H1 (cell line): ENCODE results near the gene CRYBG1. TPM values are rescaled to one million over a fixed set of nuclear protein-coding genes. Genes with fewer than 3 reads are reported as not detected.

Source experiments
- CTCF ChIA-PET: fragments of 300-600 bp; sonication (Branson Sonifier 250); formaldehyde crosslinking; loops from one replicate; lab custom pipeline; 2021; ENCODE audit not compliant: partially characterized antibody; lab: Charles Lee
- POLR2A ChIA-PET: fragments of 300-600 bp; sonication (Branson Sonifier 250); formaldehyde crosslinking; loops from one replicate; lab custom pipeline; 2021; ENCODE audit warnings: inconsistent platforms; ENCODE audit not compliant: partially characterized antibody; lab: Charles Lee
- DNase-seq, 2 experiments: peaks; one replicate each; pipeline versions ENCODE4 v3.0.0 to v3.0.0-alpha.2; 2010 to 2022; ENCODE audit warnings: low spot score in 2 of 2, low read depth in 1 of 2, mixed read lengths in 1 of 2
- FAIRE-seq: peaks from 2 replicates; lab custom pipeline; 2011; peaks lifted over from hg19 to GRCh38; lab: Jason Lieb, UNC
- H2AFZ ChIP-seq: 2 replicates; pipeline ENCODE4 v1.8.1; 2012; ENCODE audit warnings: low read length, inconsistent platforms
- H2AK5ac ChIP-seq: 2 replicates; pipeline ENCODE4 v1.6.1; 2013; ENCODE audit warnings: low read depth, low read length
- H2BK120ac ChIP-seq: replicated peaks from 2 replicates; pipeline ENCODE3; 2013; ENCODE audit warnings: low read depth, low read length, inconsistent platforms
- H2BK12ac ChIP-seq: 2 replicates; pipeline ENCODE4 v1.6.1; 2013; ENCODE audit warnings: low read depth, low read length
- H2BK15ac ChIP-seq: 2 replicates; pipeline ENCODE4 v1.6.1; 2013; ENCODE audit warnings: low read length
- H2BK20ac ChIP-seq: 2 replicates; pipeline ENCODE4 v1.6.1; 2013; ENCODE audit warnings: low read length
- H2BK5ac ChIP-seq: 2 replicates; pipeline ENCODE4 v1.6.1; 2013; ENCODE audit warnings: low read depth, low read length
- H3K14ac ChIP-seq: 2 replicates; pipeline ENCODE4 v1.6.1; 2013; ENCODE audit warnings: inconsistent platforms; ENCODE audit not compliant: insufficient read length
- H3K18ac ChIP-seq: 2 replicates; pipeline ENCODE4 v1.6.1; 2013; ENCODE audit warnings: low read length; ENCODE audit errors: extremely low read depth
- H3K23ac ChIP-seq: 2 replicates; pipeline ENCODE4 v1.6.1; 2013; ENCODE audit warnings: inconsistent platforms; ENCODE audit not compliant: insufficient read length
- H3K23me2 ChIP-seq: 2 replicates; pipeline ENCODE4 v1.6.1; 2013; ENCODE audit warnings: low read depth, low read length
- H3K27ac ChIP-seq: 2 replicates; pipeline ENCODE4 v1.6.1; 2011; ENCODE audit warnings: low read depth, low read length, inconsistent platforms
- H3K27me3 ChIP-seq, 4 experiments: replicated peaks in 1 of 4; 1 replicate in 1 of 4; 2 replicates in 3 of 4; pipeline versions ENCODE4 v1.6.1 to v1.8.1; 2011 to 2013; ENCODE audit warnings: low read length in 3 of 4, mild to moderate bottlenecking in 3 of 4, inconsistent platforms in 2 of 4, mixed read lengths in 2 of 4, moderate library complexity in 1 of 4; ENCODE audit not compliant: control insufficient read depth in 3 of 4, insufficient read depth in 3 of 4; ENCODE audit errors: extremely low read depth in 1 of 4
- H3K36me3 ChIP-seq, 4 experiments: 2 replicates each; pipeline versions ENCODE4 v1.6.1 to v1.8.1; 2011 to 2013; ENCODE audit warnings: mild to moderate bottlenecking in 4 of 4, low read length in 3 of 4, moderate library complexity in 2 of 4, control low read depth in 1 of 4, inconsistent platforms in 1 of 4; ENCODE audit not compliant: insufficient read depth in 4 of 4, control insufficient read depth in 2 of 4
- H3K4ac ChIP-seq: replicated peaks from 2 replicates; pipeline ENCODE3; 2013; ENCODE audit warnings: low read length, low read depth, mixed read lengths, inconsistent platforms; ENCODE audit not compliant: insufficient read length
- H3K4me1 ChIP-seq, 4 experiments: replicated peaks in 1 of 4; 1 replicate in 1 of 4; 2 replicates in 3 of 4; pipeline versions ENCODE4 v1.6.1 to v1.8.1; 2011 to 2013; ENCODE audit warnings: low read length in 3 of 4, inconsistent platforms in 2 of 4, mixed read lengths in 1 of 4; ENCODE audit not compliant: insufficient read depth in 4 of 4, control insufficient read depth in 3 of 4
- H3K4me2 ChIP-seq, 2 experiments: 2 replicates each; pipeline versions ENCODE4 v1.6.1 to v1.8.1; 2011 to 2013; ENCODE audit warnings: low read depth in 2 of 2, low read length in 2 of 2, control low read depth in 1 of 2, inconsistent platforms in 1 of 2, mild to moderate bottlenecking in 1 of 2; ENCODE audit not compliant: insufficient read depth in 1 of 2
- H3K4me3 ChIP-seq, 4 experiments: fragments of 200-600, 300-600 bp in 1 of 4; sonication (generic), shearing (Covaris generic), sonication (Bioruptor Twin) in 1 of 4; 2 replicates each; pipeline versions ENCODE4 v1.5.1 to v1.8.1; 2011 to 2016; ENCODE audit warnings: low read length in 4 of 4, low read depth in 3 of 4, control low read depth in 2 of 4, inconsistent platforms in 2 of 4, mild to moderate bottlenecking in 2 of 4, mixed read lengths in 1 of 4, moderate library complexity in 1 of 4; ENCODE audit not compliant: insufficient read depth in 2 of 4; ENCODE audit errors: extremely low read depth in 1 of 4
- H3K56ac ChIP-seq: replicated peaks from 2 replicates; pipeline ENCODE3; 2013; ENCODE audit warnings: low read depth, mild to moderate bottlenecking, mixed read lengths, low read length, inconsistent platforms; ENCODE audit not compliant: insufficient read length
- H3K79me1 ChIP-seq: 2 replicates; pipeline ENCODE4 v1.6.1; 2013; ENCODE audit warnings: low read depth, low read length, control low read depth
- H3K79me2 ChIP-seq, 2 experiments: 2 replicates each; pipeline versions ENCODE4 v1.6.1 to v1.8.1; 2012 to 2013; ENCODE audit warnings: low read length in 2 of 2, mild to moderate bottlenecking in 2 of 2, inconsistent platforms in 1 of 2; ENCODE audit not compliant: insufficient read depth in 2 of 2, control insufficient read depth in 1 of 2
- H3K9ac ChIP-seq, 4 experiments: replicated peaks in 1 of 4; 1 replicate in 1 of 4; 2 replicates in 3 of 4; pipeline versions ENCODE4 v1.6.1 to v1.8.1; 2011 to 2013; ENCODE audit warnings: low read depth in 3 of 4, low read length in 3 of 4, control low read depth in 2 of 4, mild to moderate bottlenecking in 2 of 4, moderate library complexity in 2 of 4, inconsistent platforms in 1 of 4; ENCODE audit errors: extremely low read depth in 1 of 4
- H3K9me3 ChIP-seq, 2 experiments: 2 replicates each; pipeline versions ENCODE4 v1.6.1 to v1.8.1; 2012 to 2013; ENCODE audit warnings: mild to moderate bottlenecking in 2 of 2, moderate library complexity in 2 of 2, control low read depth in 1 of 2, inconsistent platforms in 1 of 2, low read depth in 1 of 2, low read length in 1 of 2, mixed read lengths in 1 of 2; ENCODE audit not compliant: insufficient read depth in 2 of 2
- H4K20me1 ChIP-seq, 2 experiments: replicated peaks in 1 of 2; 2 replicates each; pipeline versions ENCODE3 to v1.8.1; 2011 to 2013; ENCODE audit warnings: inconsistent platforms in 2 of 2, low read length in 2 of 2, mild to moderate bottlenecking in 1 of 2; ENCODE audit not compliant: insufficient read depth in 2 of 2, control insufficient read depth in 1 of 2
- H4K5ac ChIP-seq: 2 replicates; pipeline ENCODE4 v1.6.1; 2013; ENCODE audit warnings: low read length, low read depth, mixed read lengths, inconsistent platforms; ENCODE audit not compliant: insufficient read length
- H4K8ac ChIP-seq: 2 replicates; pipeline ENCODE4 v1.8.0; 2013; ENCODE audit warnings: mild to moderate bottlenecking, moderate library complexity, low read length, inconsistent platforms; ENCODE audit not compliant: insufficient read depth; ENCODE audit errors: extremely low read depth
- H4K91ac ChIP-seq: replicated peaks from 2 replicates; pipeline ENCODE3; 2013; ENCODE audit warnings: low read length, mixed read lengths, inconsistent platforms; ENCODE audit not compliant: insufficient read length
- CBX5 ChIP-seq: fragments of 300-800, 300-1000 bp; sonication (generic); IDR thresholded peaks from 2 replicates; pipeline ENCODE4 v1.7.1; 2016; ENCODE audit warnings: antibody characterized with exemption, low read length, low read depth
- FOSL1 ChIP-seq: IDR thresholded peaks from 2 replicates; pipeline ENCODE4 v1.6.1; 2011; ENCODE audit warnings: mild to moderate bottlenecking, low read depth, low read length, moderate library complexity; ENCODE audit not compliant: insufficient read depth
- RAD21 ChIP-seq, 2 experiments: IDR thresholded peaks in 1 of 2; conservative IDR thresholded peaks in 1 of 2; 2 replicates each; pipeline ENCODE4 v1.6.1; 2011; ENCODE audit warnings: low read depth in 2 of 2, low read length in 2 of 2, improper control_type of control experiment in 1 of 2, inconsistent platforms in 1 of 2, mild to moderate bottlenecking in 1 of 2, moderate library complexity in 1 of 2
- RBBP5 ChIP-seq: IDR thresholded peaks from 2 replicates; pipeline ENCODE4 v1.7.1; 2012; ENCODE audit warnings: low read depth, mild to moderate bottlenecking, inconsistent platforms, low read length, moderate library complexity, borderline replicate concordance
- RXRA ChIP-seq: IDR thresholded peaks from 2 replicates; pipeline ENCODE4 v1.6.1; 2011; ENCODE audit warnings: low read depth, mild to moderate bottlenecking, low read length, moderate library complexity; ENCODE audit not compliant: insufficient read depth
- SAP30 ChIP-seq: fragments of 300-600 bp; sonication (generic); IDR thresholded peaks from 2 replicates; pipeline ENCODE4 v1.7.1; 2012; ENCODE audit warnings: low read length, moderate library complexity, mild to moderate bottlenecking, inconsistent platforms; ENCODE audit not compliant: insufficient read depth, insufficient replicate concordance
- TBP ChIP-seq: IDR thresholded peaks from 2 replicates; pipeline ENCODE4 v1.6.1; 2011; ENCODE audit warnings: low read depth, low read length, improper control_type of control experiment
- TCF12 ChIP-seq: IDR thresholded peaks from 2 replicates; pipeline ENCODE4 v1.6.1; 2011; ENCODE audit warnings: low read depth, mild to moderate bottlenecking, low read length
- WGBS, 2 experiments: shearing (Covaris generic) in 1 of 2; methylation state at CpG; one replicate each; pipeline versions ENCODE4 v1.1.6 to v1.1.7; 2013 to 2015; ENCODE audit warnings: low lambda C conversion rate in 2 of 2, mixed read lengths in 2 of 2, inconsistent platforms in 1 of 2, low coverage in 1 of 2, missing lambda C conversion rate in 1 of 2; ENCODE audit not compliant: insufficient replicate concordance in 2 of 2, insufficient coverage in 1 of 2, insufficient read length in 1 of 2; ENCODE audit errors: extremely low coverage in 1 of 2, missing lambda C conversion rate in 1 of 2; 5-methylcytosine and 5-hydroxymethylcytosine counted together
- polyA plus RNA-seq, 7 experiments: library from polyadenylated mRNA; depleted of rRNA in 3 of 7; stranded (reverse) in 5 of 7; unstranded in 2 of 7; fragments of >200 nt in 5 of 7; fragments of 200-250 nt in 2 of 7; gene quantifications; 1 replicate in 5 of 7; 2 replicates in 1 of 7; 4 replicates in 1 of 7; pipeline versions ENCODE4 v1.2.1 to v1.2.3, GENCODE V29; 2011 to 2013; ENCODE audit warnings: missing spikeins in 2 of 7, mixed read lengths in 2 of 7
- total RNA-seq: library from RNA; stranded (reverse); fragmentation: NEBNext Ultra II Directional; extraction: Animal tissue kit (Norgen Biotek cat#: 25700); gene quantifications from 2 replicates; pipeline ENCODE4 v1.2.1, GENCODE V29; 2021
- TF ChIP-seq, protein P1 (sequence below), 3 experiments: IDR thresholded peaks; 1 replicate in 2 of 3; 2 replicates in 1 of 3; pipeline versions ENCODE4 v1.5.1 to v1.6.1; 2011; ENCODE audit warnings: low read length in 3 of 3, mild to moderate bottlenecking in 3 of 3, inconsistent platforms in 2 of 3, low read depth in 1 of 3, moderate library complexity in 1 of 3; ENCODE audit not compliant: insufficient read depth in 1 of 3; ENCODE audit errors: control extremely low read depth in 1 of 3

CRYBG1 gene
- total and polyA plus RNA-seq, 2 of the 8 experiments (the other 6 are each of a cell fraction or from before 2014, with no cell fraction given): 2.2 to 11.6 TPM

DNA sequence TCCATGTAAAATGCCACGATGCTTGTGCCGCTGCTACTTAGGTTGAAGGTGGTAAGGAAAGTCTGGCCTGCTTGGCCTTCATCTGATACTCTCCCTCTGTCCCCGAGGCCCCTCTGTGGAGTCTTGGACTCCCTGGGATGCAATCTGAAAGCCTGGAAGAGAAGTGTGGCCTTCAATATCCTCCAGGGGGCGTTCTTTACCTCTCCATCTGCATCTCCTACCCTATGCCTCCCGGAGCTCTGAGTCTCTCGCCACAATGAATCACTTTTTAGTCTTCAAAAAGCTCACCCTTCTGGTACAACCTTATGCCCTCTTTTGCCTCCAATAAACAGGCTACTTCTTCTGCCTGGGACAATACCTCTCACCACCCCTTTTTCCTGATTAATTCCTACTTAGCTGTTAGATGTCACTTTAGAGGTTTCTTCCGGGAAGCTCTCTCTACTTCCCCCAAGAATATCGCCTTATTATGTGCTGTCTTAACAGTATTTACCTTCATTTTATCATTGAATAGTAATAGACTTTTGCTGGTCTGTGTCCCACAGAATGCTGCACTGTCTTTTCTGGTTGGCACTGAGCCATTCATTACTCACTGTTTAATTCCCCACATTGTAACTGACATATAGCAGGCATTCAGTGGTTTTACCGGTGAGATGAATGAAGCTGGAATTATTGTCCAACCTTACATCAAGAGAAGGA is 21.0 kb upstream of the CRYBG1 start:
- no peak overlapping the region for H3K4me3 ChIP-seq
- ChIA-PET CTCF (interaction anchor here (0.5 to 3.2 kb wide), 41 partner anchors 9 to 961 kb away, joined by 3 to 24 read pairs (median 4); partner anchors contain the start of genes ATG5 and CRYBG1), POLR2A (interaction anchor here (0.9 to 1.1 kb wide), 2 partner anchors 14 to 91 kb away, joined by 3 to 4 read pairs; partner anchors contain the start of gene ATG5)
- H2BK120ac ChIP-seq: no peak overlapping the region
- no peak overlapping the region for H3K56ac ChIP-seq
- H2BK20ac ChIP-seq: no peak overlapping the region
- WGBS, 2 experiments: 51% methylated on average over 9 of the region's 9 CpGs; no CpG with 5 or more reads in 1 of the 2 experiments
- H2AK5ac ChIP-seq: no peak overlapping the region
- no peaks in the 10 kb centered on the region for H3K9me3 ChIP-seq
- H4K91ac ChIP-seq: no peak overlapping the region
- no peak overlapping the region for H3K14ac ChIP-seq
- no peak overlapping the region for H4K8ac ChIP-seq
- no peak overlapping the region for H3K18ac ChIP-seq
- no peak overlapping the region for H3K9ac ChIP-seq
- H3K4me1 ChIP-seq: no peaks in the 10 kb centered on the region
- no peak overlapping the region for H4K5ac ChIP-seq
- DNase-seq (peak; percentile 31 to 72), FAIRE-seq (peak; percentile 95)
- no peaks in the 10 kb centered on the region for H3K79me1 ChIP-seq
- no peak overlapping the region for H2BK15ac ChIP-seq
- no peaks in the 10 kb centered on the region for H3K36me3 ChIP-seq
- no peak overlapping the region for H3K4me2 ChIP-seq
- H3K27ac ChIP-seq: no peak overlapping the region
- no peaks in the 10 kb centered on the region for H3K23me2 ChIP-seq
- H3K27me3 ChIP-seq: no peaks in the 10 kb centered on the region
- no peaks in the 10 kb centered on the region for H3K79me2 ChIP-seq
- H3K4ac ChIP-seq: no peak overlapping the region
- H4K20me1 ChIP-seq: no peaks in the 10 kb centered on the region
- no peak overlapping the region for H2BK12ac ChIP-seq
- H2AFZ ChIP-seq: peak overlapping the region; percentile 66; the same call in 1 of the 2 replicates
- no peak overlapping the region for H3K23ac ChIP-seq
- no peak overlapping the region for H2BK5ac ChIP-seq
- peak; percentile 82 to 85 for TF ChIP-seq RAD21 (IDR thresholded peaks at IDR 0.05 in 1 of 2, conservative IDR thresholded peaks at IDR 0.05 in 1 of 2; ENCODE audit: low read depth in 2 of 2, low read length in 2 of 2)
- no peak for TF ChIP-seq SAP30
- TF ChIP-seq, protein P1, sequence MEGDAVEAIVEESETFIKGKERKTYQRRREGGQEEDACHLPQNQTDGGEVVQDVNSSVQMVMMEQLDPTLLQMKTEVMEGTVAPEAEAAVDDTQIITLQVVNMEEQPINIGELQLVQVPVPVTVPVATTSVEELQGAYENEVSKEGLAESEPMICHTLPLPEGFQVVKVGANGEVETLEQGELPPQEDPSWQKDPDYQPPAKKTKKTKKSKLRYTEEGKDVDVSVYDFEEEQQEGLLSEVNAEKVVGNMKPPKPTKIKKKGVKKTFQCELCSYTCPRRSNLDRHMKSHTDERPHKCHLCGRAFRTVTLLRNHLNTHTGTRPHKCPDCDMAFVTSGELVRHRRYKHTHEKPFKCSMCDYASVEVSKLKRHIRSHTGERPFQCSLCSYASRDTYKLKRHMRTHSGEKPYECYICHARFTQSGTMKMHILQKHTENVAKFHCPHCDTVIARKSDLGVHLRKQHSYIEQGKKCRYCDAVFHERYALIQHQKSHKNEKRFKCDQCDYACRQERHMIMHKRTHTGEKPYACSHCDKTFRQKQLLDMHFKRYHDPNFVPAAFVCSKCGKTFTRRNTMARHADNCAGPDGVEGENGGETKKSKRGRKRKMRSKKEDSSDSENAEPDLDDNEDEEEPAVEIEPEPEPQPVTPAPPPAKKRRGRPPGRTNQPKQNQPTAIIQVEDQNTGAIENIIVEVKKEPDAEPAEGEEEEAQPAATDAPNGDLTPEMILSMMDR (IDR thresholded peaks at IDR 0.05; ENCODE audit: control extremely low read depth in 1 of 3, insufficient read depth in 1 of 3, low read depth in 1 of 3, low read length in 3 of 3): peak; percentile 55 to 81 (median 76)
- no peak for TF ChIP-seq CBX5
- no peak for TF ChIP-seq FOSL1
- no peak for TF ChIP-seq RXRA
- TF ChIP-seq TCF12: 0 out of 2 replicates have a peak, but pooled peaks have one; percentile 28
- TF ChIP-seq RBBP5: no peak
- TF ChIP-seq TBP: no peak
